Neutrophil (primary cell): ENCODE measurements around the gene FBXO2.

Source experiments
- H3K27ac ChIP-seq: fragments of 200-600 bp; sonication (generic); 2 replicates; pipeline ENCODE4 v1.5.1; 2016; ENCODE audit warnings: mild to moderate bottlenecking, moderate library complexity
- H3K27me3 ChIP-seq: fragments of 200-600 bp; sonication (generic); 2 replicates; pipeline ENCODE4 v1.6.0; 2016; ENCODE audit warnings: mild to moderate bottlenecking
- H3K36me3 ChIP-seq: fragments of 200-600 bp; sonication (generic); 2 replicates; pipeline ENCODE4 v1.5.1; 2017
- H3K4me1 ChIP-seq, 2 experiments: fragments of 200-600 bp in 1 of 2; sonication (generic) in 1 of 2; 1 replicate in 1 of 2; 2 replicates in 1 of 2; pipeline versions ENCODE4 v1.5.1 to v1.6.1; 2013 to 2016; ENCODE audit warnings: low read depth in 1 of 2, low read length in 1 of 2, mild to moderate bottlenecking in 1 of 2, moderate library complexity in 1 of 2; ENCODE audit not compliant: control insufficient read depth in 1 of 2, insufficient read depth in 1 of 2
- H3K4me3 ChIP-seq, 2 experiments: fragments of 200-600 bp in 1 of 2; sonication (generic) in 1 of 2; 1 replicate in 1 of 2; 2 replicates in 1 of 2; pipeline ENCODE4 v1.5.1; 2013 to 2016; ENCODE audit warnings: low read depth in 1 of 2, low read length in 1 of 2, mild to moderate bottlenecking in 1 of 2, moderate library complexity in 1 of 2
- H3K9me3 ChIP-seq: fragments of 200-600 bp; sonication (generic); 2 replicates; pipeline ENCODE4 v1.5.1; 2016
- TF ChIP-seq, protein P1 (sequence below): fragments of 200-600 bp; sonication (generic); IDR thresholded peaks from 2 replicates; pipeline ENCODE4 v1.5.1; 2016; ENCODE audit warnings: antibody characterized with exemption

Gene FBXO2

DNA sequence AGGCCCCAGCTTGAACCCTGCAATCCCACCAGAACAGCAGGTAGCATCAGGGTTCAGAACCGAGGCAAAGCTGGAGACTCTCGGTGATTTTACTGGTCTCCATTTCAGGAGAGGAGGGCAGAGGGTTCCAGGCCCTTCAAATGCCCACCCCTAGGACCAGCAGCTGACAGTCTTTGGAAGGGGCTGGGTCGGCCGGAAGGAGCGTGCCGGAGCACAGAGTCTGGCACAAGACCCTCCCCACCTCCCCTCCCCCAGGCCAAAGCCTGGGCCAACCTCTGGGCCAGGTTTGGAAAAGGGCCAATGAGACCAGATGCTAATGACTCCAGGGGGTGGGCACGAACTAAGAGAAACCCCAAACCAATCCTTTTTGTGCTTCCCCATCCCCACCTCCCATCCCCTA is 6.9 kb downstream of the FBXO2 start:
- Histone ChIP-seq H3K27ac (no peak overlapping the region), H3K27me3 (peaks cover 64% of the 10 kb centered on the region), H3K9me3 (no peaks in the 10 kb centered on the region), H3K4me3 (no peak overlapping the region), H3K36me3 (no peaks in the 10 kb centered on the region), H3K4me1 (peaks cover 10 to 23% of the 10 kb centered on the region in 2 experiments)
- TF ChIP-seq, protein P1, sequence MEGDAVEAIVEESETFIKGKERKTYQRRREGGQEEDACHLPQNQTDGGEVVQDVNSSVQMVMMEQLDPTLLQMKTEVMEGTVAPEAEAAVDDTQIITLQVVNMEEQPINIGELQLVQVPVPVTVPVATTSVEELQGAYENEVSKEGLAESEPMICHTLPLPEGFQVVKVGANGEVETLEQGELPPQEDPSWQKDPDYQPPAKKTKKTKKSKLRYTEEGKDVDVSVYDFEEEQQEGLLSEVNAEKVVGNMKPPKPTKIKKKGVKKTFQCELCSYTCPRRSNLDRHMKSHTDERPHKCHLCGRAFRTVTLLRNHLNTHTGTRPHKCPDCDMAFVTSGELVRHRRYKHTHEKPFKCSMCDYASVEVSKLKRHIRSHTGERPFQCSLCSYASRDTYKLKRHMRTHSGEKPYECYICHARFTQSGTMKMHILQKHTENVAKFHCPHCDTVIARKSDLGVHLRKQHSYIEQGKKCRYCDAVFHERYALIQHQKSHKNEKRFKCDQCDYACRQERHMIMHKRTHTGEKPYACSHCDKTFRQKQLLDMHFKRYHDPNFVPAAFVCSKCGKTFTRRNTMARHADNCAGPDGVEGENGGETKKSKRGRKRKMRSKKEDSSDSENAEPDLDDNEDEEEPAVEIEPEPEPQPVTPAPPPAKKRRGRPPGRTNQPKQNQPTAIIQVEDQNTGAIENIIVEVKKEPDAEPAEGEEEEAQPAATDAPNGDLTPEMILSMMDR: no peak

DNA sequence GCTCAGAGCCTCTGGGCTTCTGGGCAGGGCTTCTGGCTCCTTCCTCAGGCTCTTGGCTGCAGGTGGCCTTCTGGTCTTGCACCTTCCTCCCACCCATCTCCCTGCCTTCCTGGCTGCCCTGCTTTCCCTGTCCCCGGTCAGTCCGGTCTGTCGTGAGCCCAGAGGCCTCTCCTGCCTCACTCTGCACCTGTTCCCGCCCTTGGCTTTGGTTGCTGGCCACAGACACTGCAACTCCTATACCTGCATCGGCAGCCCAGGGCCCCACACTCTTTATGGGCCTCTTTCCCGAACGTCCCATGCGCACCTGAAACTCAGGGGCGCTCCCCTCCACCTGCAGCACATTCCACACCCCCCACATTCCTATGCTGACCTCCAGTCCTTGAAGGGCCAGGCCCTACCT is 7.9 kb downstream of the FBXO2 start:
- TF ChIP-seq, protein P1: no peak
- H3K9me3 ChIP-seq: no peaks in the 10 kb centered on the region
- H3K27me3 ChIP-seq: peaks cover 63% of the 10 kb centered on the region
- H3K36me3 ChIP-seq: no peaks in the 10 kb centered on the region
- H3K4me1 ChIP-seq: peaks cover 10 to 23% of the 10 kb centered on the region in 2 experiments
- H3K27ac ChIP-seq: no peak overlapping the region
- no peak overlapping the region for H3K4me3 ChIP-seq

DNA sequence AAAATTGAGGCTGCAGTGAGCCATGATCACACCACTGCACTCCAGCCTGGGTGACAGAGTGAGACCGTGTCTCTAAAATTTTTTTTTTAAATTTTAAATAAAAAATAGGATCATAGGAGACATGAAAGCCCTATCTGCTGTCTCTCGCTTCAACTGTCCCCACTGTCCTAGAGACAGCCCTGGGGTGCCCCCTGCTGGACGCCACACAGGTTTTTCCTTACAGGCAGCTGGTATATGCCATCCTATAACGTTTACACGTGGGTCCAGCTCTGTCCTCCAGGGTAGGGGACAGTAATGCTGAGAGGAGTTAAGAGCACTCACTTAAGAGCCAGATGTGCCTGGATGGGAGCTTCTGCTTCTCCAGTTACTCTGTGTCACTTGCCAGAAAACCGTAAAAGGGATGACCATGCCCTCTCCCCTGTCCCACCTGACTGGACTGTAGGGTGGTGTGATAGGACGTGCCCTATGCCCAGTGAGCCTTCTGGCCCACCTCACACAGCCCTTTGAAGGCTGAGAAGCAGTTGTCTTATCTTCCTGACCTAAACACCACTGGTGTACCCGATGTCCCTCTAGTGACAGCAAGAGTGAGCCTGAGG is 8.5 kb downstream of the FBXO2 start:
- Histone ChIP-seq H3K4me1 (peaks cover 10 to 21% of the 10 kb centered on the region in 2 experiments), H3K27me3 (peaks cover 63% of the 10 kb centered on the region)

DNA sequence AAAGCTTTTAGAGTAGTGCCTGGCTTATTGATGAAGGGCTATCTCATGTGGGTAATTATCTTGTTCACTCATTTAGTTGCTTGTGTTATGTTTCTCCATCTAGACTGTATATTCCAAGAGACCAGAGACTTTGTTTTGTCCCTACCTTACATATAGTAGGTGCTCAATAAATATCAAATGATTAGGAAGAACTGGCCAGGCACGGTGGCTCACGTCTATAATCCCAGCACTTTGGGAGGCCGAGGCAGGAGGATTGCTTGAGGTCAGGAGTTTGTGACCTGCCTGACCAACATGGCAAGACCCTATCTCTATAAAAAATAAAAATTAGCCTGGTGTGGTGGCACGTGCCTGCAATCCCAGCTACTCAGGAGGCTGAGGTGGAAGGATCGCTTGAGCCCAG is 9.0 kb downstream of the FBXO2 start:
- H3K27me3 ChIP-seq: peaks cover 63% of the 10 kb centered on the region
- no peaks in the 10 kb centered on the region for H3K9me3 ChIP-seq
- H3K36me3 ChIP-seq: no peaks in the 10 kb centered on the region
- H3K4me1 ChIP-seq: peaks cover 6 to 16% of the 10 kb centered on the region in 2 experiments
- TF ChIP-seq, protein P1: no peak
- no peak overlapping the region for H3K4me3 ChIP-seq
- H3K27ac ChIP-seq: no peak overlapping the region

More for the DNA sequence above, 8.5 kb downstream of the FBXO2 start:
- TF ChIP-seq, protein P1: peak; percentile 55
- H3K36me3 ChIP-seq: no peaks in the 10 kb centered on the region
- no peak overlapping the region for H3K4me3 ChIP-seq
- no peak overlapping the region for H3K27ac ChIP-seq
- H3K9me3 ChIP-seq: no peaks in the 10 kb centered on the region

DNA sequence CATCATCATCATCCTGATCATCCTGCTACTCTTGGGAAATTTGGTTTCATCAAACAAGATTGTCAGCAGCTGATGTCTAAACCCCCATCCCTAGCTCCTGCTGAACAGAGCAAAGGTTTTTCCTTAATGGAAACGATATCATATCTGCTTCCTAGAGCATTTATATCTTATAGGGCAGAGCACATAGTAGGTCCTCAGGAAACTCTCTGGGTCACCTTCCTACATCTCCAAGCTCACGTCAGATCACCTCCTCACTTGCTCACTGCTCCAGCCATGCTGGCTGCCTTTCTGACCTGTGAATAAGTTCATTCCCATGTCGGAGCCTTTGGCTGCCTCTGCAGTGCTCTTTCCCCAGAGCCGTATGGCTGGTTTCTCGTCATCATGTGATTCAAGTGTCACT is 10.4 kb downstream of the FBXO2 start:
- H3K27ac ChIP-seq: no peak overlapping the region
- TF ChIP-seq, protein P1: no peak
- no peaks in the 10 kb centered on the region for H3K36me3 ChIP-seq
- H3K4me3 ChIP-seq: no peak overlapping the region
- peaks cover 0 to under 1% of the 10 kb centered on the region in 2 experiments for H3K4me1 ChIP-seq
- H3K9me3 ChIP-seq: no peaks in the 10 kb centered on the region
- H3K27me3 ChIP-seq: peaks cover 63% of the 10 kb centered on the region
